Kidney epithelial cell (primary cell): ENCODE data around the gene CCS. TPM values are rescaled to one million over a fixed set of nuclear protein-coding genes. Genes with fewer than 3 reads are reported as not detected.

Experiments used
- DNase-seq: peaks from one replicate; pipeline ENCODE4 v3.0.0-alpha.2; 2010; ENCODE audit warnings: low read depth
- H3K27me3 ChIP-seq: 2 replicates; pipeline ENCODE4 v1.6.0; 2011; ENCODE audit warnings: low read length; ENCODE audit not compliant: control insufficient read depth, insufficient read depth
- H3K36me3 ChIP-seq: 2 replicates; pipeline ENCODE4 v1.5.1; 2011; ENCODE audit warnings: low read length; ENCODE audit not compliant: control insufficient read depth, insufficient read depth
- H3K4me3 ChIP-seq: 2 replicates; pipeline ENCODE4 v1.5.1; 2011; ENCODE audit warnings: low read depth, mild to moderate bottlenecking, control low read depth, low read length
- CTCF ChIP-seq: IDR thresholded peaks from 2 replicates; pipeline ENCODE4 v1.5.1; 2011; ENCODE audit warnings: mild to moderate bottlenecking, moderate library complexity, low read length, control low read depth, inconsistent platforms; ENCODE audit not compliant: insufficient read depth, poor library complexity, severe bottlenecking
- total RNA-seq: library from RNA; depleted of rRNA; stranded (reverse); fragments of >200 nt; gene quantifications from 2 replicates; pipeline ENCODE4 v1.2.3, GENCODE V29; 2015

CCS gene
- total RNA-seq, 1 donor from 2014 or later = 20.6 TPM

DNA sequence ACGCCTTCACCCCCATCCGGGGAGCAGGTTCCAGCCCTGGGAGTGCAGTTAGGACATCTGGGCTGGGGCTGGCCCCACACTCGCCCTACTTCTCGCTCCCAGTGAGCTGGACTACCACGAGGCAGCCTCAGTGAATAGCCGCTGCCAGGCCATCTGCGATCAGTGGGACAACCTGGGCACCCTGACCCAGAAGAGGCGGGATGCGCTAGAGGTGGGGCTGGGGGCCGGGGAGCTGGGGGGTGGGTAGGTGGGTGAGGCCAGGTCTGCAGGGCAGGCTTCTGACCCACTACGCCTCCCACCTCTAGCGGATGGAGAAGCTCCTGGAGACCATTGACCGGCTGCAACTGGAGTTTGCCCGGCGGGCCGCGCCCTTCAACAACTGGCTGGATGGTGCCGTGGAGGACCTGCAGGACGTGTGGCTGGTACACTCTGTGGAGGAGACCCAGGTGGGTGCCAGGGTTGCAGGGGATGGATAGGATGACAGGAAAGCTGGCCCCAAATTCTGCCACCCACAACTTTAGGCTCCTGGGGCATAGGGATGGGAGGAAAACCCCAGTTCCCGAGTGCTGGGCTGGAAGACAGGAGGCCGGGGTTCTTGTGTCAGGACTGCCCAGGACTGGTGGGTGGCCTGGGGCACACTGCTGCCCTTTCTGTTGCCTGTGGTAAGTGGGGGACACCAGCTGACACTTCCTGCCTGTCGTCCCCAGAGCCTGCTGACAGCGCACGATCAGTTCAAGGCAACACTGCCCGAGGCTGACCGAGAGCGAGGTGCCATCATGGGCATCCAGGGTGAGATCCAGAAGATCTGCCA lies 32.9 kb upstream of the CCS start:
- no peak for DNase-seq

DNA sequence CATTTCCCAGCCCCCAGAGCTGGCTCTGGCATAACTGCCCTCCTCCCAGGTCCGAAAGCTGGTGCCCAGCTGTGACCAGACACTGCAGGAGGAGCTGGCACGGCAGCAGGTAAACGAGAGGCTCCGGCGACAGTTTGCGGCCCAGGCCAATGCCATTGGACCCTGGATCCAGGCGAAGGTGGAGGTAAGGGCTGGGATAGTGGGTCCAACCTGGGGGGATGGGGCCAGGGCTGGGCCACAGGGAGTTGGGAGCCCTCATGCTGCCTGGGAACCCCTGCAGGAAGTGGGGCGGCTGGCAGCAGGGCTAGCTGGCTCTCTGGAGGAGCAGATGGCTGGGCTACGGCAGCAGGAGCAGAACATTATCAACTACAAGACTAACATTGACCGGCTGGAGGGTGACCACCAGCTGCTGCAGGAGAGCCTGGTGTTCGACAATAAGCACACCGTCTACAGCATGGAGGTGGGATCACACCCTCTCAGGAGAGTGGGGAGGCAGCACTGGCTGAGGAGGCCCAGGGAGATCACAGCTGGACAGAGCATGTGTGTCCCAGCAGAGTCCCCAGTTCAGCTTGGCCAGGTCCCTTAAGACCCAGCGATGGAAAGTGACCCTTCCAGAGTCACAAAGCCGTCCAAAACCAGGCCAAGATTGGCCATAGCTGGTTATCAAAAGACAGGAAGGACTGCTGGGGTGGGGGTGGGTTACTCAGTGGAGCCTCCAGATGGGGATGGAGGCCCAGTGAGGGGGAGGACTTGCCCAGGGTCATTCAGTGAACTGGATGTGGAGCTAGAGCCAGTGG lies 31.6 kb upstream of the CCS start:
- TF ChIP-seq CTCF = no peak
- H3K4me3 ChIP-seq = no peak overlapping the region
- H3K36me3 ChIP-seq = no peaks in the 10 kb centered on the region
- peaks cover 33% of the 10 kb centered on the region for H3K27me3 ChIP-seq
- DNase-seq = no peak

More for the DNA sequence above, 32.9 kb upstream of the CCS start:
- no peak for TF ChIP-seq CTCF
- H3K27me3 ChIP-seq = peaks cover 38% of the 10 kb centered on the region
- H3K4me3 ChIP-seq = no peak overlapping the region
- no peaks in the 10 kb centered on the region for H3K36me3 ChIP-seq

GRCh38 chr11:66561975-66562248 lies 31.1 kb upstream of the CCS start:
- DNase-seq = no peak
- no peak for TF ChIP-seq CTCF
- H3K4me3 ChIP-seq = no peak overlapping the region
- peaks cover 33% of the 10 kb centered on the region for H3K27me3 ChIP-seq
- H3K36me3 ChIP-seq = no peaks in the 10 kb centered on the region

DNA sequence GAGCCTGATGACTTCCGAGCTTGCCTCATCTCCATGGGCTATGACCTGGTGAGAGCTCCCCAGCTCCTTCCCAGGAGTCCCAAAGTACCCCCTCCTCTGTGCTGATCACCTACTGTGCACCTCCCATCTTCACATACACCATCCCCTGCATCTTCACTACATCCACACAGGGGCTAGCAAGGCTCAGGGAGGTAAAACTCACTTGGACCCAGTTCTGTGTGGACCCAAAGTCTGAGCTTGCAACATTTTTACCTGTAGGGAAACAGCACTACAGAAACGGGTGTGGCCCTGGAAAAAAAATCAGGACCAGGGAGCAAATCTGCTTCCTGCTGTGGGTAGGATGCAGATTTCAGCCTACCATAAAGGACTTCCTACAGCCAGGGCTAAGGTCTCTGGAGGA lies 30.7 kb upstream of the CCS start:
- DNase-seq = no peak
- H3K36me3 ChIP-seq = no peaks in the 10 kb centered on the region
- TF ChIP-seq CTCF = no peak
- H3K27me3 ChIP-seq = peaks cover 29% of the 10 kb centered on the region
- H3K4me3 ChIP-seq = no peak overlapping the region

DNA sequence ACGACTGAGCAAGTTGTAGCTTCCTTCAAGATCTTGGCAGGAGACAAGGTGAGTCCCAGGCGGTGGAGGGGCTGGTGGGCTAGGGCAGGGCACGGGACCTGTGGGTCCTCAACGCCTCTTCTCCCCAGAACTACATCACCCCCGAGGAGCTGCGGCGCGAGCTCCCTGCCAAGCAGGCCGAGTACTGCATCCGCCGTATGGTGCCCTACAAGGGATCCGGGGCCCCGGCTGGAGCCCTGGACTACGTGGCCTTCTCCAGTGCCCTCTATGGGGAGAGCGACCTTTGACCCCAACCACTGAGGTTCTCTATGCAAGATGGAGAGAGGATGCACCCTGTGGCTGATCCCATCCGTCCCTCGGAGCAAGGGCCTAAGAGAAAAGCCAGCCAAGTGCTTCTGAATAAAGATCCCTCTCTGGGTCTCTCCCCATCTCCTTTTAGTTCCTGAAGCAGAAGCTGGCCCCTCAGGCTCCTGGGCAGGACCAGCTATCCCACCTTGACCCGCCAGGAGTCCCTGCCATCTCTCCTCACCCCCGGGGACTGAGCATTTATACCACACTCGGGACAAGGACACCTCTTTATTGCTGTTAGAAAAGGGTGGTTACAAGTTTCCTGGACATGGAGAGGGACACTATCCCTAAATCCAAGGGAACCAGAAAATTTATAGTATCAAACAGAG lies 29.9 kb upstream of the CCS start:
- H3K27me3 ChIP-seq = peaks cover 28% of the 10 kb centered on the region
- H3K4me3 ChIP-seq = no peak overlapping the region
- no peaks in the 10 kb centered on the region for H3K36me3 ChIP-seq
- no peak for DNase-seq
- TF ChIP-seq CTCF = no peak
